HG02870 (cell line): Measurements from ENCODE around the gene AARS1.
A peak's percentile ranks its signal among the peaks of the same experiment; 100 is the strongest.
"Not testable (repeated sequence)": the region's sequence is repeated elsewhere in the genome, so short reads cannot be mapped to it uniquely, and the experiment has no call there.

Experiments
- ATAC-seq: cut with Tn5 transposase; IDR thresholded peaks from one replicate; pipeline ENCODE4 v1.9.1; 2021; ENCODE audit warnings: mild to moderate bottlenecking, moderate library complexity; ENCODE audit not compliant: unreplicated experiment

AARS1 gene

GRCh38 chr16:70276392-70276791 lies 12.9 kb downstream of the AARS1 start:
- ATAC-seq = no peak

GRCh38 chr16:70271696-70272095 lies 17.6 kb downstream of the AARS1 start:
- ATAC-seq = no peak

GRCh38 chr16:70270176-70270575 lies 19.1 kb downstream of the AARS1 start:
- ATAC-seq = no peak

GRCh38 chr16:70269471-70269870 lies 19.8 kb downstream of the AARS1 start:
- ATAC-seq = no peak

GRCh38 chr16:70267922-70268321 lies 21.4 kb downstream of the AARS1 start:
- ATAC-seq = not testable (repeated sequence)

- ATAC-seq = no peak
Measured at GRCh38 chr16:70267516-70267915, 21.8 kb downstream of the AARS1 start.

- not testable (repeated sequence) for ATAC-seq
Measured at GRCh38 chr16:70259903-70260302, 29.4 kb downstream of the AARS1 start.

- no peak for ATAC-seq
Measured at GRCh38 chr16:70258946-70259345, 30.4 kb downstream of the AARS1 start.

GRCh38 chr16:70258065-70258464 lies 31.2 kb downstream of the AARS1 start:
- ATAC-seq = no peak

- ATAC-seq = no peak
Measured at GRCh38 chr16:70257391-70257790, 31.9 kb downstream of the AARS1 start.

- ATAC-seq = no peak
Measured at GRCh38 chr16:70255574-70255973, 33.7 kb downstream of the AARS1 start.

GRCh38 chr16:70254965-70255286 lies 34.4 kb downstream of the AARS1 start:
- no peak for ATAC-seq

GRCh38 chr16:70254180-70254964 lies 34.9 kb downstream of the AARS1 start:
- no peak for ATAC-seq

- ATAC-seq = no peak
Measured at GRCh38 chr16:70253291-70254106, 35.8 kb downstream of the AARS1 start.

GRCh38 chr16:70252355-70252988 lies 36.8 kb downstream of the AARS1 start:
- ATAC-seq = no peak

GRCh38 chr16:70251629-70252354 lies 37.5 kb downstream of the AARS1 start, which contains the start of gene EXOSC6:
Gene EXOSC6 (minus strand): TSS chr16:70251940. CDS start chr16:70251900, 40 bp downstream.
- ATAC-seq = peak; percentile 84

- ATAC-seq = peak; percentile 28
Measured at GRCh38 chr16:70250748-70251628, 38.3 kb downstream of the AARS1 start.

- ATAC-seq = not testable (repeated sequence)
Measured at GRCh38 chr16:70249697-70250096, 39.6 kb downstream of the AARS1 start.

- ATAC-seq = not testable (repeated sequence)
Measured at GRCh38 chr16:70238773-70239172, 50.5 kb downstream of the AARS1 start.

- ATAC-seq = not testable (repeated sequence)
Measured at GRCh38 chr16:70231831-70232230, 57.5 kb downstream of the AARS1 start.
